ENCODE data around the gene SKAP1.
"Not testable (repeated sequence)": the region's sequence is repeated elsewhere in the genome, so short reads cannot be mapped to it uniquely, and the experiment has no call there.

The SKAP1 gene

GRCh38 chr17:48373883-48374282, 56.1 kb downstream of the SKAP1 start (continued):
- TF ChIP-seq, protein P1, sequence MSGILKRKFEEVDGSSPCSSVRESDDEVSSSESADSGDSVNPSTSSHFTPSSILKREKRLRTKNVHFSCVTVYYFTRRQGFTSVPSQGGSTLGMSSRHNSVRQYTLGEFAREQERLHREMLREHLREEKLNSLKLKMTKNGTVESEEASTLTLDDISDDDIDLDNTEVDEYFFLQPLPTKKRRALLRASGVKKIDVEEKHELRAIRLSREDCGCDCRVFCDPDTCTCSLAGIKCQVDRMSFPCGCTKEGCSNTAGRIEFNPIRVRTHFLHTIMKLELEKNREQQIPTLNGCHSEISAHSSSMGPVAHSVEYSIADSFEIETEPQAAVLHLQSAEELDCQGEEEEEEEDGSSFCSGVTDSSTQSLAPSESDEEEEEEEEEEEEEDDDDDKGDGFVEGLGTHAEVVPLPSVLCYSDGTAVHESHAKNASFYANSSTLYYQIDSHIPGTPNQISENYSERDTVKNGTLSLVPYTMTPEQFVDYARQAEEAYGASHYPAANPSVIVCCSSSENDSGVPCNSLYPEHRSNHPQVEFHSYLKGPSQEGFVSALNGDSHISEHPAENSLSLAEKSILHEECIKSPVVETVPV (CRISPR knock-in tag; IDR thresholded peaks at IDR 0.05) = no peak
- TF ChIP-seq PATZ1 (CRISPR knock-in tag; IDR thresholded peaks at IDR 0.05; ENCODE audit: borderline replicate concordance) (no peak), ISL1 (CRISPR knock-in tag; IDR thresholded peaks at IDR 0.05) (no peak)

DNA sequence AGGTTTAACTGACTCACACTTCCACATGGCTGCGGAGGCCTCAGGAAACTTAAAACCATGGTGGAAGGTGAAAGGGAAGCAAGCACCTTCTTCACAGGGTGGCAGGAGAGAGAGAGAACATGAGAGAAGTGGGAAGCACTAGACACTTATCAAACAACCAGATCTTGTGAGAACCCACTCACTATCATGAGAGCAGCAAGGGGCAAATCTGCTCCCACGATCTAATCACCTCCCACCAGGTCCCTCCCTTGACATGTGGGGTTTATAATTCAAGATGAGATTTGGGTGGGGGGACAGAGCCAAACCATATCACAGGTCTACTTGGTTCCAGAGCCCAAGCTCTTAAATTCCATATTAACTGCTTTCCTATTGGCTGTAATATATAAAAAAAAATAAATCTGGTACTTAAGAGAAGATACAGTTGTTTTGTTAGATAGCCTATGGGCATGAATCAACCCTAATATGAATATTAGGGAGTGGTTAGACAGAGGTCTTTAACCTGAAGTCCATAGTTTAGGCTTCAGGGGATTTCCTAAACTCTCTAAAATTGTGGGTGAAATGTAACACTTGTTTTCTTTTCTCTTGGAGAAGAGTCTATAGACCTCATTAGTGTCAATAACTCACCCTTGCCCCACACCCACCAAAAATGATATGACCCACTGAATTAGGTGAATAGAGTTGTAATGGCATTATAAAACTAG, 56.7 kb downstream of the SKAP1 start:
- no peak for TF ChIP-seq ZFP3 (CRISPR knock-in tag; IDR thresholded peaks at IDR 0.05)
- TF ChIP-seq CSDC2 (CRISPR knock-in tag; IDR thresholded peaks at IDR 0.05) = no peak
- no peak for TF ChIP-seq ZFP30 (CRISPR knock-in tag; IDR thresholded peaks at IDR 0.05)
- TF ChIP-seq ISL1 (CRISPR knock-in tag; IDR thresholded peaks at IDR 0.05) = no peak
- no peak for TF ChIP-seq GLIS3 (CRISPR knock-in tag; IDR thresholded peaks at IDR 0.05)
- no peak for TF ChIP-seq ARNTL (CRISPR knock-in tag; IDR thresholded peaks at IDR 0.05; ENCODE audit: borderline replicate concordance, low read depth)
- TF ChIP-seq SNAI2 (CRISPR knock-in tag; IDR thresholded peaks at IDR 0.05) = no peak
- TF ChIP-seq PPARA (CRISPR knock-in tag; IDR thresholded peaks at IDR 0.05; ENCODE audit: borderline replicate concordance) = no peak
- no peak for TF ChIP-seq TCF4 (CRISPR knock-in tag; IDR thresholded peaks at IDR 0.05; ENCODE audit: borderline replicate concordance)
- no peak for TF ChIP-seq RARB (CRISPR knock-in tag; IDR thresholded peaks at IDR 0.05)
- no peak for TF ChIP-seq ESRRG (CRISPR knock-in tag; IDR thresholded peaks at IDR 0.05)
- ATAC-seq = no peak

- ATAC-seq = not testable (repeated sequence)
Observed at GRCh38 chr17:48368967-48369366, 61.0 kb downstream of the SKAP1 start.

DNA sequence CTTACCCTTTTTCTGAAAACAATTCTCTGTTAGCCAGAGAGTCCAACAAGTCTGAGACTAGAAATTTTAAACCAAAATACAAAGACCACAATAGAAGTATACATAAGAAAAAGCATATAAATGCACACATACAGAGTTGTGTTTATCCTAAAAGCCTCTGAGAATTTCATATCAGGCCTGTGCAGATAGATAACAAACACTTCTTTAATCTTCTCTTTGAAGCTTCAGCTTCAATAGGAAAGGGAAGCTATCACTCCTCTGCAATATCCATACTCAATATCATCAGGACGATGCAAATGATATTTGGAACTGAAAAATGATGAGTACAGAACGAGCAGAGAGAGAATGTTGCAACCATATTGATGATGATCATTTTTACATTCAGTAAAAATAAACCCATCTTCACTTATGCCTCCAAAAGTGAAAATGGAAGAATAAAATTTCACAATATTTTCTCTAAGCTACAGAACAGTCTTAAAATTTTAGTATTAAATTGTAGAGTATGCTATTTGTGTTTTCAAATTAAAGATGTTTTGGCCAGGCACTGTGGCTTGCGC, 61.6 kb downstream of the SKAP1 start:
- TF ChIP-seq OSR1 (CRISPR knock-in tag; IDR thresholded peaks at IDR 0.05) (no peak), ARNTL (CRISPR knock-in tag; IDR thresholded peaks at IDR 0.05; ENCODE audit: borderline replicate concordance, low read depth) (no peak), CSDC2 (CRISPR knock-in tag; IDR thresholded peaks at IDR 0.05) (no peak), PATZ1 (CRISPR knock-in tag; IDR thresholded peaks at IDR 0.05; ENCODE audit: borderline replicate concordance) (no peak), ZFP3 (CRISPR knock-in tag; IDR thresholded peaks at IDR 0.05) (no peak), ESRRG (CRISPR knock-in tag; IDR thresholded peaks at IDR 0.05) (no peak), ZFP30 (CRISPR knock-in tag; IDR thresholded peaks at IDR 0.05) (no peak), TCF4 (CRISPR knock-in tag; IDR thresholded peaks at IDR 0.05; ENCODE audit: borderline replicate concordance) (no peak), ZNF565 (CRISPR knock-in tag; conservative IDR thresholded peaks at IDR 0.05; ENCODE audit: low read depth) (no peak), POU6F1 (CRISPR knock-in tag; IDR thresholded peaks at IDR 0.05; ENCODE audit: borderline replicate concordance, low read depth) (no peak), SNAI2 (CRISPR knock-in tag; IDR thresholded peaks at IDR 0.05) (no peak), GLIS3 (CRISPR knock-in tag; IDR thresholded peaks at IDR 0.05) (no peak), ISL1 (CRISPR knock-in tag; IDR thresholded peaks at IDR 0.05) (no peak), PPARA (CRISPR knock-in tag; IDR thresholded peaks at IDR 0.05; ENCODE audit: borderline replicate concordance) (no peak), ZNF70 (CRISPR knock-in tag; IDR thresholded peaks at IDR 0.05) (no peak), TOX (CRISPR knock-in tag; IDR thresholded peaks at IDR 0.05; ENCODE audit: borderline replicate concordance) (no peak)
- TF ChIP-seq, protein P1 (CRISPR knock-in tag; IDR thresholded peaks at IDR 0.05) = no peak
- TF ChIP-seq, protein P2, sequence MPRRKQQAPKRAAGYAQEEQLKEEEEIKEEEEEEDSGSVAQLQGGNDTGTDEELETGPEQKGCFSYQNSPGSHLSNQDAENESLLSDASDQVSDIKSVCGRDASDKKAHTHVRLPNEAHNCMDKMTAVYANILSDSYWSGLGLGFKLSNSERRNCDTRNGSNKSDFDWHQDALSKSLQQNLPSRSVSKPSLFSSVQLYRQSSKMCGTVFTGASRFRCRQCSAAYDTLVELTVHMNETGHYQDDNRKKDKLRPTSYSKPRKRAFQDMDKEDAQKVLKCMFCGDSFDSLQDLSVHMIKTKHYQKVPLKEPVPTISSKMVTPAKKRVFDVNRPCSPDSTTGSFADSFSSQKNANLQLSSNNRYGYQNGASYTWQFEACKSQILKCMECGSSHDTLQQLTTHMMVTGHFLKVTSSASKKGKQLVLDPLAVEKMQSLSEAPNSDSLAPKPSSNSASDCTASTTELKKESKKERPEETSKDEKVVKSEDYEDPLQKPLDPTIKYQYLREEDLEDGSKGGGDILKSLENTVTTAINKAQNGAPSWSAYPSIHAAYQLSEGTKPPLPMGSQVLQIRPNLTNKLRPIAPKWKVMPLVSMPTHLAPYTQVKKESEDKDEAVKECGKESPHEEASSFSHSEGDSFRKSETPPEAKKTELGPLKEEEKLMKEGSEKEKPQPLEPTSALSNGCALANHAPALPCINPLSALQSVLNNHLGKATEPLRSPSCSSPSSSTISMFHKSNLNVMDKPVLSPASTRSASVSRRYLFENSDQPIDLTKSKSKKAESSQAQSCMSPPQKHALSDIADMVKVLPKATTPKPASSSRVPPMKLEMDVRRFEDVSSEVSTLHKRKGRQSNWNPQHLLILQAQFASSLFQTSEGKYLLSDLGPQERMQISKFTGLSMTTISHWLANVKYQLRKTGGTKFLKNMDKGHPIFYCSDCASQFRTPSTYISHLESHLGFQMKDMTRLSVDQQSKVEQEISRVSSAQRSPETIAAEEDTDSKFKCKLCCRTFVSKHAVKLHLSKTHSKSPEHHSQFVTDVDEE (CRISPR knock-in tag; IDR thresholded peaks at IDR 0.05) = no peak

More for the DNA sequence above, 61.6 kb downstream of the SKAP1 start:
- no peak for ATAC-seq

Measured in SK-N-SH treated with all-trans-retinoic acid at 6 μM for 48 hours (cell line).